Stromal cell of bone marrow (primary cell): Measurements from ENCODE around the gene MTMR10.

Experiments used
- DNase-seq: peaks from one replicate; pipeline ENCODE4 v3.0.0-alpha.2; 2012; ENCODE audit warnings: low read depth

The MTMR10 gene

GRCh38 chr15:30921106-30921505 lies 70.3 kb downstream of the MTMR10 start:
- no peak for DNase-seq

DNA sequence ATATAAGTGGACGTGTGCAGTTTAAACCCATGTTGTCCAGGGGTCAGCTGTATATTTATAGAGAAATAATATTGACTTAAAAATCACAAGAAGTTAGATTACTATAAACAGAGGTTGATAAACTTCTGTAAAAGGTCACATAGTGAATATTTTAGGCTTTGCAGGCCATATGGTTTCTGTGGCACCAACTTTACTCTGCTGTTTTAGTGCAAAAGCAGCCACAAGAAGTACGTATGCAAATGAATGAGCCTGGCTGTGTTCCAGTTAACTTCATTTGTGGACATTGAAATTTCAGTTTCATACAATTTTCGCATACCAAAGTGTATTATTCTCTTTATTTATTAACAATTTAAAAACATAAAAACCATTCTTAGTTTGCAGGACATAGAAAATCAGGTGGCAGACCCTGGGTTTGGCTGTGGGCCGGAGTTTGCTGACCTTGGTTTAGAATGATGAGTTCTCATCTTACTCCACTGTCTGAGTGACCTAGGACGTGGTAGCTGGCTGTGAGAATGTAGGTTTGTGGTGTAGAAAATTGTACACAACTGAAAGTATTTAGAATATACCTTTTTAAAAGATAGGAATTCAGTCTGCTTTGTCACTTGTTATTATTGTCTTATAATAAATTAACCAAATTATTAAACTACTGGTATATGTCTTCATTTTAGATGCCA lies 71.4 kb downstream of the MTMR10 start:
- no peak for DNase-seq

DNA sequence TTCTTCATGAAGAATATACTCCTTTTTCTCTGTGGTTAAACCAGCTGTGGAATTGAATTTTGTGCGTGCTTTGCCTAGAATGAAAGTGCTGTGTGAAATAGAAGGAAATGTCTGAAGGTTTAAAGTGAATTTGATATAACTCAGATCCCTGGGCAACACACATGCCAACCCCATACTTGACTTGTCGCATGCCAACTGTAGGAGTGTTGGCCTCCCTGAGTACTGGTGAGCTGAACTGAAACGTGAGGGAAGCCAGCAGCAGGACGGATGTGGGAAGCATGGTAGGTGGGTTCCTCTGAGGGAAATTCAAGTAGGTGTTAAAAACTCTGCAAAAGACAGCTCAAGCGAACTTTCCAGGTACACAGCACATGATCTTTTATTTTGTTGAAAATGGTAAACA lies 73.1 kb downstream of the MTMR10 start:
- DNase-seq, result no peak

DNA sequence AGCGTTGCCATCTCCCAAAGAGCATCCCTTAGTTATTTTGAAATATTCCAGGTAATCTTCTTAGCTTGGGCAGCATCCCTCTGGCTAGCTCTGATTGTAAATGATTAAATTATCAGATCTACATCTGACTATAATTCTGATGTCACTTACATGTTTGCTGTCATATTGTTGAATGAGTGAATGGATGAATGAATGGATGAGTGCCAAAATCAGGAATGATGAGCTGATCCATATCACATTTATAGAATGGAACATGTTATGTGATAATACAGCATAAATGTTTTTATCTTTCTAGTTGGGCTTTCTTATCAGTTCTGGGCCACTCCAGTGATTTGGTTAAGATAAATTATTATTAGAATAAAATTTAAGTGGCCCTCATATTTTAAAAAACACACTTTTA lies 73.8 kb downstream of the MTMR10 start:
- no peak for DNase-seq

GRCh38 chr15:30917013-30917412 lies 74.4 kb downstream of the MTMR10 start:
- no peak for DNase-seq

- DNase-seq, result no peak
Measured at GRCh38 chr15:30913761-30914160, 77.7 kb downstream of the MTMR10 start.

DNA sequence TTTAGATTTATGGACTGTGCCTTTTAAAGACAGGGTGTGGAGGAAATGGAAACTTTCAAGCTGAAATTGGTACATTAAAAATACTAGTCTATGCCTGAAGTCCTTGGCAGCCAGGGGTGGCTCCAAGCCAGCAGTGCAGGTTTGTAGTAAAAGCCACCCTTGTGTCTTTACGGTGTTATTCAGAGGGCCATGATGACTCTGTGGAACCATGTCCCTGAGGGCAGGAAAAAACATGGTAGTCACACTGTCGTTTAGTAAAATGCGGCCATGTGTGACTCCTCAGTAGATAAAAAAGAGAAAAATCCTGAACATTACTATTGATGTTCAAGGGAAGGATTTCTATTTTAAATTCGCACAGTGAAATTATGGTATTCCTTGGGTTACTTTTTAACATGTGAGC lies 85.1 kb downstream of the MTMR10 start:
- DNase-seq, result no peak

DNA sequence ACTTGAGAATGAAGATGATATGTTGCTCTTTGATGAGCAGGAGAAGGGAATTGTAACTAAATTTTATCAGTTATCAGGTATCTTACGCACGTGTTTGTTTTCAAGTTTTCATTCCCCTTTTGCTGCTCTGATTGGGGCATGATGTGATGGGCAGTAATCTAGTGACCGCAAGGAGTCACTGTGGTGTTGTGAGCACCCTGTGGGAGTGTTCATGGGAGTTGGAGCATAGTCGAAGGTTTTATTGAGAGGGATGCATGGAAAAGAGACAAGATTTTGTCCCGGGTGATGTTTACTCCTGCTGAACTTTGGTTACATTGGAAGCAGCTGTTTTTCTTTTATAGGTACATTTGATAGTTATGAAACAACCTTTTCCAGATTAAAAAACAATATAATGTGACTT lies 85.6 kb downstream of the MTMR10 start:
- DNase-seq, result no peak

DNA sequence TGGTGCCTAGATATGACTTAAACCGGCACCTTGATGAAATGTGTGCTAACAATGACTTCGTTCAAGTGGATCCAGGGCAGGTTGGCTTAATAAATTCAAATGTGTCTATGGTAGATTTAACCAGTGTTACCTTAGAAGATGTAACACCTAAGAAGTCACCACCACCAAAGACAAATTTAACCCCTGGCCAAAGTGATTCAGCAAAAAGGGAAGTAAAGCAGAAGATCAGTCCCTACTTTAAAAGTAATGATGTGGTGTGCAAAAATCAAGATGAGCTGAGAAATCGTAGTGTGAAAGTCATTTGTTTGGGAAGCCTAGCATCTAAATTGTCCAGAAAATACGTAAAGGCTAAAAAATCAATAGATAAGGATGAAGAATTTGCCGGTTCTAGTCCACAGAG lies 86.6 kb downstream of the MTMR10 start:
- DNase-seq, result no peak

DNA sequence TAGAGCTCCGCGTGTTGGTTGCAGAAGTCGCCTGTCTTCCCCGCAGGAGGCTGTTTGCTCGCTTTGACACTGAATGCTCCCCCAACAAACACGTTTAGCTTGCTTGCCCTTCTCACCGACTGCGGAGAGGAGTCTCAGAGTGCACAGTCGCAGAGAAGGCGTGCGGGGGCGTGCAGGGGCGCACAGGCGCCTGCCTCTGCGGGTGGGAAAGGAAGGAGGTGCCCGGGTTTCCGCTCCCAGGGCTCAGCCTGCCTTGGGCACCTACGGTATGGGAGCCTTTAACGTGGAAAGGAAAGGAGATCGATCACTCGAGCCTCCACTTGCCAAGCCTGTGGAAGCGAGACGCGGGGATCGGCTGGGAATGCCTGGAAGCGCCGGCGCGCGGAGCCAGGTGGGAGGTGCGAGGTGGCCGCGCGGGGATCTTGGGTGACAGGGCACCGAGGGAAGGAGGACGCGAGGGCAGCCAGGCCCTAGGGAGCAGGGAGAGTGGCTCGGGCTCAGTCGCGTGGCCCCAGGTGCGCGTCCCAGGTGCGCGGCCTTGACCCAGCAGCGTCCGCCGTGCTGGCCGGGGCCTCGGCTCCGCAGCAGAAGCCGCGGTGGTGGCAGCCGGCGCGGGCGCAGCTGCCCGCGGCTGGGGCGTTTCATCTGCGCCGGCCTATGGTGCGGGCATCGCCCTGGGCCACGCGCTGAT lies 87.8 kb downstream of the MTMR10 start, which contains the start of gene FAN1:
FAN1 (plus strand) TSS at position 419 of the 691 bp plus-strand sequence. CDS start 749 bp downstream, outside the sequence.
- DNase-seq, result peak; percentile 77

DNA sequence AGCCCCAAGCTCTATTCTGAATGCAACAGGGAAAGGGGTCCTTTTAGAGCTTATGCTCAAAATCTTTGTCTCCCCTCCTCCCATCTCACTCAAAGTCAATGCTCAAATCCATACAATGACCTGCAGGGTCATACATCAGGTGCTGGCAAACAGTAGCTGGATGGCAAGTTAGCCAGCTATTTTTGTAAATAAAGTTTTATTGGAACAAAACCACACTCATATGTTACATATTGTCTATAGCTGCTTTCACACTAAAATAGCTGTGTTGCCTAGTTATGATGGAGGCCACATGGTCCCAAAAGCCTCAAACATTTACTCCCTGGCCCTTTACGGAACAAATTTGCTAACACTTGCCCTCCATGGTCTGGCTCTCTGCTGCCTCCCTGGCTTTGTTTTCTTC lies 89.5 kb downstream of the MTMR10 start:
- DNase-seq, result no peak

DNA sequence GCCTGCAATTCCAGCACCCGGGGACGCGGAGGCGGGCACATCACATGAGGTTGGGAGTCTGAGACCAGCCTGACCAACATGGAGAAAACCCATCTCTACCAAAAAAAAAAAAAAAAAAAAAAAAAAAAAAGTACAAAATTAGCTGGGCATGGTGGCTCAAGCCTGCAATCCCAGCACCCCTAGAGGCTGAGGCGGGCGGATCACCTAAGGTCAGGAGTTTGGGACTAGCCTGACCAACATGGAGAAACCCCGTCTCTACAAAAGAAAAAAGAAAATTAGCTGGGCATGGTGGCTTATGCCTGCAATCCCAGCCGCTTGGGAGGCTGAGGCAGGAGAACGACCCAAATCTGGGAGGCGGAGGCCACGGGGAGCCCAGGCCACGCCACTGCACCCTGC lies 95.2 kb downstream of the MTMR10 start:
- DNase-seq, result no peak

DNA sequence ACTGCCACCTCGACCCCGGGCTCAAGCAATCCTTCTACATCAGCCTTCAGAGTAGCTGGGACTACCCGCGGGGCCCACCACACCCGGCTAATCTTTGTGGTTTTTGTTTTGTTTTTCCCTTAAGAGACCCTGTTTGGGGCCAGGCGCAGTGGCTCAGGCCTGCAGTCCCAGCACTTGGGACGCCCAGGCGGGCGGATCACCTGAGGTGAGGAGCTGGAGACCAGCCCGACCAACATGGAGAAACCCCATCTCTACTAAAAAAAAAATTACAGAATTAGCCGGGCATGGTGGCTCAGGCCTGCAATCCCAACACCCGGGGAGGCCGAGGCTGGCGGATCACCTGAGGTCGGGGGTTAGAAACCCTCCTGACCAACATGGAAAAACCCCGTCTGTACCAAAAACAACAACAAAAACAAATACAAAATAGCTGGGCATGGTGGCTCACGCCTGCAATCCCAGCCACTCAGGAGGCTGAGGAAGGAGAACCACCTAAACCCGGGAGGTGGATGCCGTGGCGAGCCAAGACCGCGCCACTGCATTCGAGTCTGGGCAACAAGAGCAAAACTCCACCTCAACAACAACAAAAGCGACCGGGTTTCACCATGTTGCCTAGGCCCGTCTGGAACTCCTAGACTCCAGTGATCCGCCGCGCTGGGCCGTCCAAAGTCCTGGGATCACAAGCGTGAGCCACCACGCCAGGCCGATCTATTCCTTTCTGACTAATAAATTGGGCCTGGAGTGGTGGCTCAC lies 95.8 kb downstream of the MTMR10 start:
- no peak for DNase-seq

DNA sequence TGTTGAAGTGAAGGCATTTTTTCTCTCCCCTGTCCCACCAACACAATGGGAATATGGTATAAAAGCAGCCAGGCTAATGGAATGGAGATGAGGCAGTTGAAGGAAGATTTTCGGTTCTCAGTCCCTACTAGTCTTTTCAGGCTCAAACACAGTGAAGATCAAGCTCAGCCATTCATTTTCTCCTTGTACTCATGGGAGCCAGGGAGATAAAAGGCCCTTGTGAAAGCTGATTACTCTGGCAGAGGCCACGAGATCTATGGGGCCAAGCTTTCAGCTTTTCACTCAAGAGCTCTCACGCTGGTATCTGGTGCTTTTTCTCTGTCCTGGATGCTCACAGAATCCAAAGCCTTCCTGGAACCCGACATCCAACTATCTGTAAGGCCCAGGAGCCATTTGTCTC lies 102.2 kb downstream of the MTMR10 start:
- no peak for DNase-seq
